Stimulated activated naive CD8-positive, alpha-beta T cell treated with anti-CD3 and anti-CD28 coated beads, Interleukin-15, amount 100 ng/mL, for 72 hours (primary cell): Measurements from ENCODE around the gene CCNY.

Experiments
- ATAC-seq: fragments of 150-1000 bp; cut with Tn5 transposase; 2 replicates; pipeline ENCODE4 v1.10.0; 2021; ENCODE audit warnings: mild to moderate bottlenecking, moderate library complexity
- DNase-seq, 2 donors: peaks; one replicate each; pipeline ENCODE4 v3.0.0; 2021 to 2022
- H3K27ac Mint-ChIP-seq, 2 donors: one replicate each; pipeline ENCODE4 v1.8.0; 2022; ENCODE audit warnings: mild to moderate bottlenecking in 2 of 2, mixed read lengths in 2 of 2, moderate library complexity in 2 of 2
- H3K27me3 Mint-ChIP-seq: one replicate; pipeline ENCODE4 v1.8.0; 2022; ENCODE audit warnings: mixed read lengths
- H3K4me1 Mint-ChIP-seq: one replicate; pipeline ENCODE4 v1.8.0; 2022; ENCODE audit warnings: mild to moderate bottlenecking, mixed read lengths
- H3K4me3 Mint-ChIP-seq, 2 donors: one replicate each; pipeline ENCODE4 v1.8.0; 2022; ENCODE audit warnings: mild to moderate bottlenecking in 2 of 2, mixed read lengths in 2 of 2, moderate library complexity in 1 of 2
- H3K9me3 Mint-ChIP-seq, 2 donors: one replicate each; pipeline ENCODE4 v1.8.0; 2022; ENCODE audit warnings: mixed read lengths in 2 of 2

CCNY gene

GRCh38 chr10:35449944-35450343, 113.6 kb downstream of the CCNY start:
- peak; percentile 47 for ATAC-seq
- peaks cover 84% of the 10 kb centered on the region for H3K4me1 Mint-ChIP-seq
- peak overlapping the region; percentile 72 to 82 for H3K27ac Mint-ChIP-seq
- H3K27me3 Mint-ChIP-seq: no peaks in the 10 kb centered on the region
- peaks cover 7 to 11% of the 10 kb centered on the region in 2 donors for H3K9me3 Mint-ChIP-seq
- peak overlapping the region; percentile 9 to 56 for H3K4me3 Mint-ChIP-seq
- DNase-seq: no peak

DNA sequence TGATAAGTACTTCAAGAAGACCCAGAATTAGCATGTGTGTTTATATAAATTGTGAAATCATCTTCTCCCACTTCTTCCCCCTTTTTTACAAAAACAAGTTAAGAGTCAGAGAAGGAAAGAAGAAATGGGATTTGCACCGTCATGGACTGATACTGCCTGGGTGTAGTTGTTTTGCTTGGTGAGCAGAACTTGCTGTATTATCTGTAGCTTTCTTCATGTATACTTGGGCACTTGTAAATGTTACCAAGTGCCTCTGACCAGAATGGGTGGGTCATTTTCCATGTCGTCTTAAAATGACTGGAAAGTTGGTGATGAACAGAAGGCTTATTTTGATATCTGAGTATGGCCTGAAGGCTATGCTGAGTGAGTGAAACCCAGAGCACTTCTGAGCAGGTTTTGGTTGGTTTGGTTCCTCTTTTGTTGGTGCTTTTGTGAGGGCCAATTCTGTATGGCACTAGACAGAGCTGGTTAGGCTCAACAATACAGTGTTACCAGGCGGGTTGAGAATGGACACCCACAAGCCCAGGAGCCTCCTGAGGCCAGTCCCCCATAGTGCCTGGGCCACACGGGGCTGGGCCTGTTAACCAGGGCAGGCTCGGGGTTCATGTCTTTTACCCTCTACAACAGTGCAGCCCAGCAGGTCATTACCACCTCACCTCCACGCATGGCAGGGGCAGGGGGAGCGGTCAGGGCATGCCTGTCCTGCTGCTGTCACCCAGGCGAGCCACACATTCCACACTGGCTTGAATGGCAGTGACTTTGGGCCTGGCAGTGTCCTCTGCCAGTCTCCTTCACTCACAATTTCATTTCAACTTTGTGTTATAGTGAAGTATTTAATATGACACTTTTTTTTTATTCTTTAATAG, 115.1 kb downstream of the CCNY start:
- Mint-ChIP-seq H3K27ac (peak overlapping the region in 1 of 2 donors; percentile 7), H3K27me3 (no peaks in the 10 kb centered on the region), H3K4me3 (peak overlapping the region in 1 of 2 donors; percentile 16), H3K4me1 (peaks cover 87% of the 10 kb centered on the region), H3K9me3 (peaks cover 0 to 5% of the 10 kb centered on the region in 2 donors)
- ATAC-seq: no peak
- no peak for DNase-seq

- Mint-ChIP-seq H3K4me1 (peaks cover 84% of the 10 kb centered on the region), H3K27me3 (no peaks in the 10 kb centered on the region), H3K27ac (no peak overlapping the region), H3K9me3 (peaks cover 0 to 5% of the 10 kb centered on the region in 2 donors), H3K4me3 (no peak overlapping the region)
- no peak for DNase-seq
- ATAC-seq: no peak
Measured at GRCh38 chr10:35452171-35452570, 115.9 kb downstream of the CCNY start.

DNA sequence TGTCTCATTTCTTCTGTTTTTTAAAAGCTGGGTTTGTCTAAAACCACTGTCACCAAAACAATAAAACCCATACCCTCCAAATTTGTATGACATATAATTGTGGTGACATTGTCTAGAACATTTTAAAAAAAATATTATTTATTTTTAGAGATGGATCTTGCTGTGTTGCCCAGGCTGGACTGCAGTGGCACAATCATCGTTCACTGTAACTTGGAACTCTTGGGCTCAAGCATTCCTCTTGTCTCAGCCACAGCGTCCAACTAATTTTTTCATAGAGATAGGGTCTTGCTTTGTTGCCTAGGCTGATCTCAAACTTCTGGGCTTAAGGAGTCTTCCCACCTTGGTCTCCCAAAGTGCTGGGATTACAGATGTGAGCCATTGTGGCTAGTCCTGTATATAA, 116.5 kb downstream of the CCNY start:
- H3K27ac Mint-ChIP-seq: no peak overlapping the region
- no peak overlapping the region for H3K4me3 Mint-ChIP-seq
- H3K9me3 Mint-ChIP-seq: peaks cover 0 to 5% of the 10 kb centered on the region in 2 donors
- no peak for DNase-seq
- H3K4me1 Mint-ChIP-seq: peaks cover 84% of the 10 kb centered on the region
- ATAC-seq: no peak
- H3K27me3 Mint-ChIP-seq: no peaks in the 10 kb centered on the region

DNA sequence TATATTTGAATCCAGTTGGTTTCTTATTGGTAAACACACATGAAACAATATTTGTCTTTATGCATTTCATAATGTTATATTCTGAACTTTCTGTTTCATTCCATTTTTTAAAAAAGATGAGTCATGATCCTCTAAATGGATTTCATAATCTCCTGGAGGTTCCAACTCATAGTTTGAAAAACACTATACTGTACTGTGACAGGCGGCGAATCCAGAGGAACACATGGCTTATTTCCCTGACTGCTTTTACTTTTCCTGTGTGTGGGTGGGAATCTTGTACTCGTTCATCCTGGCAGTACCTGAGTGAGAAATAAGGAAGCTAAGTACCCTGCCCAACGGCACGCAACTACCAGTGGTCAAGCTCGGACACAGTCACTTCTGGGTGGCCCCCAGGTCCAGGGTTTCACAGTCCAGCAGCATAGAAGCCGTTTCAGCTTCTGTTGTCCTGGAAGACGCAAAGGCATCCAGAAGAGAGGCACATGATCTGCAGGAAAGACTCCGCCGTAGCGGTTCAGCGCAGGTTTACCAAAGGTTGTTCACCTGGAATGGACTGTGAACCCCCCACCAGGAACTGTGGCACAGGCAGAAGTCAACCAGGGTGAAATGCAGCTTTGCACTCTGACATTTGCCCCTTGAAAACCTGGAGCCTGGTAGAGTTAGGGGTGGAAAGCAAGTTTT, 117.7 kb downstream of the CCNY start:
- H3K27me3 Mint-ChIP-seq: no peaks in the 10 kb centered on the region
- no peak for DNase-seq
- no peak for ATAC-seq
- peaks cover 76% of the 10 kb centered on the region for H3K4me1 Mint-ChIP-seq
- no peaks in the 10 kb centered on the region for H3K9me3 Mint-ChIP-seq
- H3K4me3 Mint-ChIP-seq: no peak overlapping the region
- H3K27ac Mint-ChIP-seq: peak overlapping the region in 1 of 2 donors; percentile 78

DNA sequence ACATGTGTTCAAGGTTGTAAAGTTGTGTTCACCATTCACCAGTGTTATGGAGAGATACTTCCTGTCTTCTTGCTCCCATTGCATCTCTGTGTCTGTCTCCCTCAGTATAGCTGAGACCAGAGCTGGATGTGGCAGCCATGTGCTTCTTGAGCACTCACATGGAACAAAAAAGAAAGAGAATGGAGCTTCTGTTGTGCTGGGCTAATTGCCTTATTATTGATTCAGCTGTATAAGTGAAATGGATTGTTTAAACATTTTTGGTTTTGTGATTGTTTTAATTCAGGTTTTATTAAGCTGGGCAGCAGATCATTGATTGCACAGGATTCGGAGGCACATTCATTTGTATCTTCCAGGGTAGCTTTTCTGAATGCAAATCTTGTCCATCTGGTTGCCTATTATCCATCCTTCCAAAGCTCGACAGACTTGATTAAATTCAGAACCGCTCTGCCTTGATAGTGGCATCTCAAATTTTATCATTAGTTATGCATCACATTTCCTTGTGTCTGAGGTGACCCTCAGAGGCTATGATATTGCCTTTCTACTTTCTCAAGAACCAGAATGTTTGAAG, 119.9 kb downstream of the CCNY start:
- Mint-ChIP-seq H3K4me3 (no peak overlapping the region), H3K4me1 (peaks cover 53% of the 10 kb centered on the region), H3K9me3 (no peaks in the 10 kb centered on the region), H3K27me3 (no peaks in the 10 kb centered on the region), H3K27ac (no peak overlapping the region)
- DNase-seq: no peak
- no peak for ATAC-seq

DNA sequence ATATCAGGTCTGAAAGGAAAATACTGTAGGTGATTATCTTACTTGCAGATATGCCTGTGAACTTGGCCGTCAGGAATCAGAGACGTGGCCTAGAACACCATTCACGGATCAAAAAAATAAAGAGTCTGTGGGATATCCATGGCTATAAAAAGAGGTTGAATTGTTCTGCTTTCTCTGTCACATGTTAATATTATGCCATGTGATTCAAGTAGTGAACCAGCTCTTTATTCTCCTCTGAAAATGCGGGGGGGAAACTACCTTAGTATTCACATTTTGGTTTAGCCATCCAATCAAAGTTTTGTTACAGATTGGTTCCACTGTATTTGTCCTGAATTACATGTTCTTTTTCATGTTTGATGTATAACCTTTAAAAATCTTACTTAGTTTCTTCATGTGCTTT, 120.5 kb downstream of the CCNY start:
- Mint-ChIP-seq H3K9me3 (no peaks in the 10 kb centered on the region), H3K27ac (no peak overlapping the region), H3K27me3 (no peaks in the 10 kb centered on the region), H3K4me3 (no peak overlapping the region), H3K4me1 (peaks cover 48% of the 10 kb centered on the region)
- DNase-seq: no peak
- ATAC-seq: no peak

DNA sequence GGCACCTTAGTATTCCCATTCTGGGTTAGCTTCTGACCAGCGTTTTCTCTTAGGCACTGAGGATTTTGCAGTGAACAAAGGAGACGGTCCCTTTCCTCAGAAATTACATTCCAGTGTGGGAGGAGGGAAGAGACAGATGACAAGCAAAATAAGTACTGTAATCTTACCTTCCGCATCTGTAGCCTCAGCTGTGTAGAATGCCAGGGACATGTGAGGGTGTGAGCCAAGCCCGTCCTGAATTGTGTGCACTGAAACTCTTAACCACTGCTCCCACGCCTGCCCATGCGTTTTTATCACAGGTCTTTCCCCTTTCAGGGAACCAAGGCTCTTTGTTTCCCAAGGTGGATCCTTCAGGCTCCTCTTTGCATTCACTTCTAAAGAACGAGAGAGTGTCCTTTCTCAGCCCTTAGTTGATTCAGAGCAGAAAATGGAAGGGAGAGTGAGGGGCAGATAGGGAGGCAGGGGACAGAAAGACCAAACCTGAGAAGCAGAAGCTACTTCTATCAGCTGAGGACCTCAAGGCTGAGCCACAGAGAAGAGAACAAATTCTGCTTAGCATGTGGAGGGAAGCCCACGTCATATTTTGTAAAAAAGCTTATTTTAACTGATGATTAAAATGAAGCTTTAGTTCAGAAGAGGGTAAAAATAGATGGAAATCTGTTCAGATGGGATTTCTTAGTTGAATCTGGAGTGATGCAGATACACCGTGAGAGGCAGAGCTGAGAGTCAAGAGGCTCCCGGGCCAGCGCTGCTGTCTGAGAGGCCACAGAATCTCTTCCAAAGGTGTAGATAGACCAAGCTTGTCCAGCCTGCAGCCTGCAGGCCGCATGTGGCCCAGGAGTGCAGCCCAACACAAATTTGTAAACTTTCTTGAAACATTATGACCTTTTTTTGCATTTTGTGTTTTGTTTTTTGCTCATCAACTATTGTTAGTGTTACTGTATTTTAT, 122.5 kb downstream of the CCNY start:
- H3K27ac Mint-ChIP-seq: peak overlapping the region in 1 of 2 donors; percentile 72
- ATAC-seq: peak; percentile 8
- H3K27me3 Mint-ChIP-seq: no peaks in the 10 kb centered on the region
- no peak for DNase-seq
- H3K4me3 Mint-ChIP-seq: peak overlapping the region; percentile 24 to 32
- no peaks in the 10 kb centered on the region for H3K9me3 Mint-ChIP-seq
- peaks cover 39% of the 10 kb centered on the region for H3K4me1 Mint-ChIP-seq

- DNase-seq: no peak
- Mint-ChIP-seq H3K27me3 (no peaks in the 10 kb centered on the region), H3K9me3 (no peaks in the 10 kb centered on the region), H3K27ac (peak overlapping the region in 1 of 2 donors; percentile 72), H3K4me3 (peak overlapping the region; percentile 16 to 24), H3K4me1 (peaks cover 32% of the 10 kb centered on the region)
- ATAC-seq: peak; percentile 86
Measured at GRCh38 chr10:35459449-35459847, 123.1 kb downstream of the CCNY start.

DNA sequence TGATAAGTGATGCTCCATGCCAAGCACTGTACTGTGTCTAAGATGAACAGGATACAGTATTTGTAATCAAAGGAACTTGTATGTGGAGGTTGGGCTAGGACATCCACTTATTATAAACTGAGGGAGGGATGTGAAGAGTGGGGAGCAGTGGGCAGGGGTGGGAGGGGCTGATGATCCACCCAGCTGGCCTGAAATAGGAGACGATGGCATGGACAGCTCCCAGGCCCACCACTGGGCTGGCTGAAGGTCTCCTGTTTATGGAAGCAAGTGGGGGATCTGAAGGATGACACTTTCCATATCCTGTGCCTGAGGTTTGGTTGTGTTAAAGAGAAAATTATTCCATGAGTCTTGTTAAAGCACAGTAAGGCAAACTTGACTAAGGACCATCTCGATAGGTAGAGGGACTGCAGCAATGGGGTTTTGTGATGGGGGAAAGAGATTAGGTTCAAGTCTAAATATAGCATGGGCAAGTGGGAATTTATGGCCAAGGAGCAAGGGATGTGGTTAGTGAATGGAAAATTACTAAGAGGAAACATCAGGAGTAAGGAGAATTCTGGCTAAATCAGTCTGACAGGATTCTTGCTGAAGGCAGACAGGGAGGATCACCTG, 124.6 kb downstream of the CCNY start:
- no peak overlapping the region for H3K4me3 Mint-ChIP-seq
- ATAC-seq (no peak), DNase-seq (no peak)
- no peaks in the 10 kb centered on the region for H3K27me3 Mint-ChIP-seq
- peaks cover 19% of the 10 kb centered on the region for H3K4me1 Mint-ChIP-seq
- H3K27ac Mint-ChIP-seq: peak overlapping the region in 1 of 2 donors; percentile 78
- H3K9me3 Mint-ChIP-seq: no peaks in the 10 kb centered on the region

GRCh38 chr10:35462491-35462934, 126.2 kb downstream of the CCNY start:
- Mint-ChIP-seq H3K27me3 (no peaks in the 10 kb centered on the region), H3K27ac (no peak overlapping the region), H3K4me1 (peaks cover 6% of the 10 kb centered on the region), H3K4me3 (peak overlapping the region; percentile 4 to 58), H3K9me3 (no peaks in the 10 kb centered on the region)
- peak; percentile 68 for ATAC-seq
- DNase-seq: no peak

- DNase-seq: no peak
- H3K27ac Mint-ChIP-seq: no peak overlapping the region
- peak overlapping the region in 1 of 2 donors; percentile 58 for H3K4me3 Mint-ChIP-seq
- no peaks in the 10 kb centered on the region for H3K27me3 Mint-ChIP-seq
- H3K9me3 Mint-ChIP-seq: no peaks in the 10 kb centered on the region
- ATAC-seq: no peak
- peaks cover 6% of the 10 kb centered on the region for H3K4me1 Mint-ChIP-seq
Measured at GRCh38 chr10:35463105-35463867, 127.0 kb downstream of the CCNY start.

DNA sequence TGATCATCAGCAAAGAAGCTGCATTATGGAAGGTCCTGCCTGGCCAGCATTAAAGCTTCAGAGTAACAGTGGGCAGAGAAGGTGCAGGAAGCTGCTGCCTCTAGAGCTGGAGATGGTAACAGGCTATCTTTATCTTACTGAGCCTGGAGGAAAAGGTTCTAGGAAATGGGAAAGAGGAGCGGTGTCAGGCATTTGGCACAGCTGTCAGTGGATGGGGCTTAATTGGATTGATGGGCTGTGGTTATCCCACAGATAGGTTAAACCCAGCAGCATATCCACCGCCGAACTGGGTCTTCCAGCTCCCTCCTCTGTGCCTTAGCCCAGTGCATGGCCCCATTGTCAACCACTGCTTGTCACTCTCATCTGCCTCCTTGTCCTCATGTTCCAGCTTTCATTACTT, 127.6 kb downstream of the CCNY start:
- H3K9me3 Mint-ChIP-seq: no peaks in the 10 kb centered on the region
- no peak for DNase-seq
- H3K4me3 Mint-ChIP-seq: no peak overlapping the region
- no peaks in the 10 kb centered on the region for H3K27me3 Mint-ChIP-seq
- ATAC-seq: no peak
- no peak overlapping the region for H3K27ac Mint-ChIP-seq
- H3K4me1 Mint-ChIP-seq: peaks cover 12% of the 10 kb centered on the region

- DNase-seq (no peak), ATAC-seq (no peak)
- no peaks in the 10 kb centered on the region for H3K27me3 Mint-ChIP-seq
- H3K4me3 Mint-ChIP-seq: no peak overlapping the region
- H3K9me3 Mint-ChIP-seq: no peaks in the 10 kb centered on the region
- H3K27ac Mint-ChIP-seq: no peak overlapping the region
- H3K4me1 Mint-ChIP-seq: peaks cover 21% of the 10 kb centered on the region
Measured at GRCh38 chr10:35464825-35465456, 128.6 kb downstream of the CCNY start.
